ENCODE data around the gene SIT1.

SIT1 gene

DNA sequence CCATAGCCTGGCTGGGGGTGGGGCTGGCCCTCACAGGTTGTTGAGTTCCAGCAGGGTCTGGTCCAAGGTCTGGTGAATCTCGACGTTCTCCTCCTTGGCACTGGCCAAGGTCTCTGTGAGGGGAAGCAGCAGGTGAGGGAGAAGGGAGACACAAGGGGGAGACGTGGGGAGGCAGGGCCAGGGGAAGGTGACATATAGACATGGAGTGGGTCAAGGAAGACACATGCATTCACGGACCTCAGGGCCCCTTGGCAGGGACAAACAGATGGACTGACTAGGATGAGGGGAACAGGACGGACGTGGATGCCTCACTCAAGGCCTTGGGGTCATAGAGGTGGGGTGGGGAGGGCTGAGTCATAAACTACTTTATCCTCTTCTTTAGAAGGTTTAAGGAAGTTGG lies 31.3 kb upstream of the SIT1 start:
- no peak for DNase-seq

DNA sequence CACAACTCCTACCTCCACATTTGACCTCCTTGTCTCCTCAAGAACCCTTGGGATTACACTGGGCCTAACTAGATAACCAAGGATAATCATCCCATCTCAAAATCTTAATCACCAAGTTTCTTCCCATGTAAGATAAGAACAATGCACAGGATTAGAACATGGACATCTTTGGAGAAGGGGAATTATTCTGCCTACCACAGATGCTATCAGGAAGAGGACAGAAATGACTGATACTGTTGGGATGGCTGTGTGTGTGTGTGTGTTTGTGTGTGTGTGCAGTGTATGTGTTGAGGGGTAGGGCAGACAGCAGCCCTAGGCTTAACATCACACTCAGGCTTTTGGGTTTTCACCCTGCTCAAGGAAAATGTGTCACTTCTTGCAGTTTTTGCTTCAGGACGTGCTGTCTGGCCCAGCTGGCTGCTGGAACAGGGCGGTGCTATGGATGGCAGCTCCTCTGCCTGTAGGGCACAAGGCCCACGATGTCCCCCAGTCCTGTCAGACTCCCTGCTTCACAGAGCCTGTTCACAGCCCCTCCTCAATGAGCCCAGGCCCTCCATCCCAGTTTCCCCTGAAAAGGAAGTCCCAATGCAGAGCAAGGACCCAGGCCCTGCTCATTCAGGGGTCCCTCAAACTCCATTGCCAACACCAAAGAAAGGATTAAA lies 30.7 kb upstream of the SIT1 start:
- no peak for DNase-seq

DNA sequence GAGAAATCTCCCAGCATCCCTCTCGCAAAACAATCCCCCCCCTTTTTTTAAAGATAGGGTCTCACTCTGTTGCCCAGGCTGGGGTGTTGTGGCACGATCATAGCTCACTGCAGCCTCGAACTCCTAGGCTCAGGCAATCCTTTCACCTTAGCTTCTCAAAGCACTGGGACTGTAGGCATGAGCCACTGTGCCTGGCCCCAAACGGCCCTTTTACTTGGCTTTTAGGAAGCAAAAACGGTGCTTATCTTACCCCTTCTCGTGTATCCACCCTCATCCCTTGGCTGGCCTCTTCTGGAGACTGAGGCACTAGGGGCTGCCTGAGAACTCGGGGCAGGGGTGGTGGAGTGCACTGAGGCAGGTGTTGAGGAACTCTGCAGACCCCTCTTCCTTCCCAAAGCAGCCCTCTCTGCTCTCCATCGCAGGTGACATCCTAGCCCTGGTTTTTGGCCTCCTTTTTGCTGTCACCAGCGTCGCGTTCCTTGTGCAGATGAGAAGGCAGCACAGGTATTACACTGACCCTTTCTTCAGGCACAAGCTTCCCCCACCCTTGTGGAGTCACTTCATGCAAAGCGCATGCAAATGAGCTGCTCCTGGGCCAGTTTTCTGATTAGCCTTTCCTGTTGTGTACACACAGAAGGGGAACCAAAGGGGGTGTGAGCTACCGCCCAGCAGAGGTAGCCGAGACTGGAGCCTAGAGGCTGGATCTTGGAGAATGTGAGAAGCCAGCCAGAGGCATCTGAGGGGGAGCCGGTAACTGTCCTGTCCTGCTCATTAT lies 29.8 kb upstream of the SIT1 start:
- no peak for DNase-seq

DNA sequence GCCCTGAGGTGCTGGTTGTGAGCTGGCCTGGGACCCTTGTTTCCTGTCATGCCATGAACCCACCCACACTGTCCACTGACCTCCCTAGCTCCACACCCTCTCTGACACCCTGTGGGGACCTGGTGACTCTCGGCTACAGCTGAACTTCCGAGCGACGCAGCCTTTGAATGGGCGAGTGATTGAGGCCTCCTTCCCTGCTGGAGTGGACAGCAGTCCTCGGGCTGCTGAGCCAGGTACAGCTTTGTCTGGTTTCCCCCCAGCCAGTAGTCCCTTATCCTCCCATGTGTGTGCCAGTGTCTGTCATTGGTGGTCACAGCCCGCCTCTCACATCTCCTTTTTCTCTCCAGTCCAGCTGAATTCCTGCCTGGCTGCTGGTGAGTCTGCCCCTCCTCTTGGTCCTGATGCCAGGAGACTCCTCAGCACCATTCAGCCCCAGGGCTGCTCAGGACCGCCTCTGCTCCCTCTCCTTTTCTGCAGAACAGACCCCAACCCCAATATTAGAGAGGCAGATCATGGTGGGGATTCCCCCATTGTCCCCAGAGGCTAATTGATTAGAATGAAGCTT lies 29.1 kb upstream of the SIT1 start:
- no peak for DNase-seq

DNA sequence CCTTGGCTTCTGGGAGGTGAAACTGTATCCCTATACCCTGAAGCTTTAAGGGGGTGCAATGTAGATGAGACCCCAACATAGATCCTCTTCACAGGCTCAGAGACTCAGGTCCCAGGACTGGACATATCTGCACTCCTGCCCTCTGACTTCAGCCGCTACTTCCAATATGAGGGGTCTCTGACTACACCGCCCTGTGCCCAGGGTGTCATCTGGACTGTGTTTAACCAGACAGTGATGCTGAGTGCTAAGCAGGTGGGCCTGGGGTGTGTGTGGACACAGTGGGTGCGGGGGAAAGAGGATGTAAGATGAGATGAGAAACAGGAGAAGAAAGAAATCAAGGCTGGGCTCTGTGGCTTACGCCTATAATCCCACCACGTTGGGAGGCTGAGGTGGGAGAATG lies 28.4 kb upstream of the SIT1 start:
- no peak for DNase-seq

DNA sequence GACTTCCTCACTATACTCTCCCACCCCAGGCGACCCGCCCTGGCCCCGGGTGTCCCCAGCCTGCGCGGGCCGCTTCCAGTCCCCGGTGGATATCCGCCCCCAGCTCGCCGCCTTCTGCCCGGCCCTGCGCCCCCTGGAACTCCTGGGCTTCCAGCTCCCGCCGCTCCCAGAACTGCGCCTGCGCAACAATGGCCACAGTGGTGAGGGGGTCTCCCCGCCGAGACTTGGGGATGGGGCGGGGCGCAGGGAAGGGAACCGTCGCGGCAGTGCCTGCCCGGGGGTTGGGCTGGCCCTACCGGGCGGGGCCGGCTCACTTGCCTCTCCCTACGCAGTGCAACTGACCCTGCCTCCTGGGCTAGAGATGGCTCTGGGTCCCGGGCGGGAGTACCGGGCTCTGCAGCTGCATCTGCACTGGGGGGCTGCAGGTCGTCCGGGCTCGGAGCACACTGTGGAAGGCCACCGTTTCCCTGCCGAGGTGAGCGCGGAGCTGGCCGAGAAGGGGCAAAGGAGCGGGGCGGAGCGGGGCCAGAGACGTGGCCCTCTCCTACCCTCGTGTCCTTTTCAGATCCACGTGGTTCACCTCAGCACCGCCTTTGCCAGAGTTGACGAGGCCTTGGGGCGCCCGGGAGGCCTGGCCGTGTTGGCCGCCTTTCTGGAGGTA lies 25.1 kb upstream of the SIT1 start:
- DNase-seq, result no peak

DNA sequence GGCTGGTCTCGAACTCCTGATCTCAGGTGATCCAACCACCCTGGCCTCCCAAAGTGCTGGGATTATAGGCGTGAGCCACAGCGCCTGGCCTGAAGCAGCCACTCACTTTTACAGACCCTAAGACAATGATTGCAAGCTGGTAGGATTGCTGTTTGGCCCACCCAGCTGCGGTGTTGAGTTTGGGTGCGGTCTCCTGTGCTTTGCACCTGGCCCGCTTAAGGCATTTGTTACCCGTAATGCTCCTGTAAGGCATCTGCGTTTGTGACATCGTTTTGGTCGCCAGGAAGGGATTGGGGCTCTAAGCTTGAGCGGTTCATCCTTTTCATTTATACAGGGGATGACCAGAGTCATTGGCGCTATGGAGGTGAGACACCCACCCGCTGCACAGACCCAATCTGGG lies 24.5 kb upstream of the SIT1 start:
- DNase-seq, result no peak

DNA sequence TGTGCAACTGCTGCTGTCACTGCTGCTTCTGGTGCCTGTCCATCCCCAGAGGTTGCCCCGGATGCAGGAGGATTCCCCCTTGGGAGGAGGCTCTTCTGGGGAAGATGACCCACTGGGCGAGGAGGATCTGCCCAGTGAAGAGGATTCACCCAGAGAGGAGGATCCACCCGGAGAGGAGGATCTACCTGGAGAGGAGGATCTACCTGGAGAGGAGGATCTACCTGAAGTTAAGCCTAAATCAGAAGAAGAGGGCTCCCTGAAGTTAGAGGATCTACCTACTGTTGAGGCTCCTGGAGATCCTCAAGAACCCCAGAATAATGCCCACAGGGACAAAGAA lies 23.3 kb upstream of the SIT1 start:
- DNase-seq, result no peak

DNA sequence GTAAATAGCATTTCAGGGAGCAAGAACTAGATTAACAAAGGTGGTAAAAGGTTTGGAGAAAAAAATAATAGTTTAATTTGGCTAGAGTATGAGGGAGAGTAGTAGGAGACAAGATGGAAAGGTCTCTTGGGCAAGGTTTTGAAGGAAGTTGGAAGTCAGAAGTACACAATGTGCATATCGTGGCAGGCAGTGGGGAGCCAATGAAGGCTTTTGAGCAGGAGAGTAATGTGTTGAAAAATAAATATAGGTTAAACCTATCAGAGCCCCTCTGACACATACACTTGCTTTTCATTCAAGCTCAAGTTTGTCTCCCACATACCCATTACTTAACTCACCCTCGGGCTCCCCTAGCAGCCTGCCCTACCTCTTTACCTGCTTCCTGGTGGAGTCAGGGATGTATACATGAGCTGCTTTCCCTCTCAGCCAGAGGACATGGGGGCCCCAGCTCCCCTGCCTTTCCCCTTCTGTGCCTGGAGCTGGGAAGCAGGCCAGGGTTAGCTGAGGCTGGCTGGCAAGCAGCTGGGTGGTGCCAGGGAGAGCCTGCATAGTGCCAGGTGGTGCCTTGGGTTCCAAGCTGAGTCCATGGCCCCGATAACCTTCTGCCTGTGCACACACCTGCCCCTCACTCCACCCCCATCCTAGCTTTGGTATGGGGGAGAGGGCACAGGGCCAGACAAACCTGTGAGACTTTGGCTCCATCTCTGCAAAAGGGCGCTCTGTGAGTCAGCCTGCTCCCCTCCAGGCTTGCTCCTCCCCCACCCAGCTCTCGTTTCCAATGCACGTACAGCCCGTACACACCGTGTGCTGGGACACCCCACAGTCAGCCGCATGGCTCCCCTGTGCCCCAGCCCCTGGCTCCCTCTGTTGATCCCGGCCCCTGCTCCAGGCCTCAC lies 22.6 kb upstream of the SIT1 start, which contains the start of gene CA9:
CA9 (plus strand) TSS at position 797 of the 893 bp plus-strand sequence; CDS start at position 829, 32 bp downstream.
- no peak for DNase-seq

DNA sequence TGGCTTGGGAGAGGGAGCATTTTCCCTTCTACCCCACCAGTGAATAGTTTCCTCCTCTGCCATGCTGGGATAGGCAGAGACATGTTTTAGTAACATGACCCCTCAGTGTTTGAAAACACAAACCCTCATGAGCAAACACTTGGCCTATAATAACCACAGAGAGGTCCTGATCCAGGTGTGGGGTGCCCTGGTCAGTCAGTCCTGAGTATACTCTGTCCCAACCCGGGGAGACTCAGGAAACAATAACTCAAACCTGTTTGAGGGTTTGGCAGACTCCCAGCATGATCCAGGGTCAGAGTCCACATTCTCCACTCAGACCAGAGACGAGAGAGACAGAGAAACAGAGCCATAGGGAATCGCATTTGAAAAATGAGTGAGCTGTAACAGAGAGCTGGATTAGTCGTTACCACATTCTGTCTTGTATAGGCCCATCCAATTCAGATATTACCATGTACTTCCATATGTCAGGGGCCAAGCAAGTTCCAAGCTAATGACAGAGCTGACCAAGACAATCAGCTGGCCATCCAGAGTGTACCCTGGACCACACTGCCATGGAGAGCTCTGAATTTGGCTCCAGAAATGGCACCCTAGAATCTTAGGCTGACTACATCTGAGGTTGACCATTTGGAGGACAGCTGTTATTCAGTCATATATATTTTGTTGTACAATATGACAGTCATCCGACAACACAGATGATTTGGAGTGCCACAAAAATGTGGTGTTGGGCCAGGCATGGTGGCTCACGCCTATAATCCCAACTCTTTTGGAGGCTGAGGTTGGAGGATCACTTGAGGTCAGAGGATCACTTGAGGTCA lies 18.8 kb upstream of the SIT1 start:
- DNase-seq, result no peak

DNA sequence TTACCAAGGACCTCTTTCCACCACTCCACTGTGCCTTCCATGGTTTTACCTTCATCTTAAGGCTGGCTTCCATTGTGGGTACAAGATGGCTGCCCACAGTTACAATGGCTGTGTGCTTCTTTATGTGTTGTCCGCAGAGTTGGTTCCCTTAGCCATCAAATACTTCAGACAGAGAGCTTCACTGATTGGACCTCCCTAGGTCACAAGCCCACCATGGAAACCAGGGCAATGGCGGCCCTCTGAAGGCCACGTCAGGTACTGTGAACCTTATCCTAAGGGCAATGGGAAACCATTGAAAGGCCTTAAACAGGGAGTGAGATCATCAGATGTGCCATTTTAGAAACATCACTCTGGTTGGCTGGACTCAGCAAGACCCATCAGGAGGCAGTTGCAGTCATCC lies 17.2 kb upstream of the SIT1 start:
- DNase-seq, result no peak

DNA sequence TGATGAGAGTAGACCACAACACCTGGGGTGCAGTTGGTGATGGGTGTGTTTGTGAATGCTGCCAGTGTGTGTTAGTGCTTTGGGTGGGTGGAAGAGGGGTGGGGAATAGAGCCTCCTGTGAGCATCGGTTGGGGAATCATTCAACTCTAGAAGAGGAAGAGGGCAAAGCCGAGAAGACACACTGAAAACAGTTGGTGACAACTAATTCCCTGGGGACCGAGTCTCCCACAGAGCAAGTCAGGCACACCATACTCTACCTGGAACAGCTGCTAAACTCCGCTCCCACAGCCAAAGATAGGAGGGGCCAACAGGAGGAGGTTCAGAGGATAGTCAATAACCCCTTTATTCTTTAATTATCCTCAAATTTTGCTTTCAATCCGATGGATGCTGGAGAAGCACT lies 15.8 kb upstream of the SIT1 start:
- no peak for DNase-seq

DNA sequence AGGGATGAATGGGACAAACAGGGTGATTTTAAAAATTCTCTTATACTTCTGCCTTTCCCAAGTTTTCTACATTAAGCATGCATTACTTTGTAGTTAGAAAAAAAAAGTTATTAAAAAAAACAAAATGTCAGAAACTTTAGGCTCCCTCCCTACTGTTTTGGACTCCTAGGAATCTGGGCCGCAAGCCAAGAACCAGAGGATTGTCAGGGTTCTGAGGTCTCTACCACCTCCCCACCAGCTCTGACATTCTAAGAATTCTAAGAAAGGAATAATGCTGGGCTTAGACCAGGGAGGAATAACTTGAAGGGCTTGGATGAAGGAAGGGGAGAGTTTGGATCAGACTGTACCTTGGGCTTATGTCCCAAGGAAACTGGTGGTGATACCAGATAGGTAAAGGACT lies 15.3 kb upstream of the SIT1 start:
- no peak for DNase-seq

DNA sequence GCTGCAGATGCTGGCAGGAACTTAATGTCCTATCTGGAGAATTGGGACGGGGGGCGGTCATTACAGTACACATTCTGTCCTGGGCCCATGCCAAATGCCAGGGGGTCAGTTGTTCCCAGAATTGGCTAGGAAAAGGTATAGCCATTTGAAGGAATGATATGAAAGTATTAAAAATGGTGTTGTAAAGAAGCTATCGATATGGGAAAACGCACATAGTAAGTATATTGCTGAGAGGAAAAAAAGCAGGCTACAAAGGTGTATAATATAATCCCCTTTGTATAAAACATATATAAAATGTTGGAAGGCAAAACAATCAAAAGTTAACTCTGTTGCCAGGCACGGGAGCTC lies 14.7 kb upstream of the SIT1 start:
- DNase-seq, result no peak

DNA sequence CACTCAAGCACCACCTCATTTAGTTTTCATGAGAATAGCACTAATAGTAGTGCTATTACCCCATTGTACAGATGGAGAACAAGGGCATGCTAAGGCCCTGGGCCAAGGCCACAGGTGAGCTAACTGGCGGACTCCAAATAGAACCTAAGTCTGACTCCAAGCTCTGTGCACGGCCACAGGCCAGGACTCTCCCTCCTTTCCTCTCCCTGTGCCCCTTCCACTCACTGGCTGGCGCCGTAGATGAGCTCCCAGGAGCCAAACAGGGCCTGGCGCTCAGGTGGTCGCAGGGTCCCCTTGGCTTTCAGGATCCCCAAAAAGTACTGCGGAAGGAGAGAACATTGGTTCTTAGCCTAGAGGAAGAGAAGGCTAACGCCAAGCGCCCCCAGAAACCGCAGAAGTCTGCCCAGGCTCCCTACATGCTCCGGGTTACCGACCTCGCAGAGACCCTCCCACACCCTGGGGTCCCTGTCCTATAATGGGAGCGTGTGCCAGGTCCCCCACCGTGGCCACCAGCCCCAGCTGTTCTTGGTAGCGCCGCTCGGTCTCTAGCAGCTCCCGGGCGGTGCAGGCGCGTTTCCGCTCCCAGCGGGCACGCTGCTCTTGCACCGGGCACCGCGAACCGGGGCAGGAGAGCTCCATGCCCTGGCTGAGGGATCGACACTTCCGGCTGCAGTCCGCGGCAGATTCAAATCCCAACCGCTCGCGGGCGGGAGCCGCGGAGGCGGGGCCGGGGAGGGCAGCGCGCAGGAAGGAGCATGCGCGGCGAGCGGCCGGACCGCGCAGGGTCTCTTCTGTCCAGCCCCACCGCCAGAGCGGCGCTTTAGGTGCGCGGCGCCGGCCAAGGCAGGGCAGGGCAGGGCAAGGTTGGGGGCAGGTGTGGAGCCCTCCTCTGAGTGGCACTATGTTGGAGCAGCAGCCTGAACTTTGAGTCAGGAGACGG lies 14.1 kb upstream of the SIT1 start, which contains the start of gene ARHGEF39:
ARHGEF39 (minus strand) TSS at position 665 of the 940 bp plus-strand sequence; CDS start at position 639, 26 bp downstream.
- DNase-seq, result peak; percentile 66 to 81

DNA sequence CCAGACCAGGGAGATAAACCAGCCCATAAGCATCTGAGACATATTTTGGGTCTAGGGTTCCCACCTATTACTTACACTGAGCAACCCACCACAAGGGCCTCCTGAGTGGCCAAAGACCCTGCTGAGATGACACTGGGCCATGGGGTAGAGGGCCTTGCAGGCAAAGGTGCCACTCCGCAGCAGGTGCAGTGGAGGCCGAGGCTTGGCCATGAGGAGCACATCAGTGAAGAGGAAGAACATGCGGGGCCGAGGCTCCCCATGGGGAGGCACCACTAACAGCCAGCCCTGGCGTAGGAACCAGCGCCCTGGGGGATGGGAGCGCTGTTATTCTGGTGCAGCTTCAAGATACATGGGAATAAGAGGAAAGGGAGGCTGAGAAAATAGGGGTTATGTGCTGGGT lies 11.7 kb upstream of the SIT1 start:
- no peak for DNase-seq

DNA sequence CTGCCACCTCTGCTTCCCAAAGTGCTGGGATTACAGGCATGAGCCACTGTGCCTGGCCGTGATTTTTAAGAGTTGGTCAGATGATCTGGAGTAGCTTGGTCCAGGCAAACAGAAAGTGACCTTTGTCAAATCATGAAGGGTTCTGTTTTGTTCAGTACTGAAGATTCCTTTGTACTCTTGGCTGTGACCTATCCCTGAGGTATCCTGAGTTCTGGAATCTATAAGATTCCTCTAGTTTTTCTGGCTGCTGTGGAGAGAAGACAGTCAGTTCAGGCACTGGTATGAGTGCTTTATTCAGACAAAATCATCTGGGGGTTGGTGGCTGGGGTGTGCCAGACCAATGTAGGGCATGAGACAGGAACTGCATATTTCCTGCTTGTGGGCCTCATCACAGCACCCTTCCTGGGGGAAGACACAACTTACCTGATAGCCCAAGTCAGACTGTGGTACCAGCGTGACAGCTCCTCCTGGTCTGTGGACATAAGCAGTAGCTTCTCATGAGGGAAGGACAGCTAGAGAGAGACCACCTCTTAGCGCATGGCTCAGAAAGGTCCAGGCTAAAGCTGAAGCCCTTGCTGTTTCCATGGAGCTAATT lies 11.1 kb upstream of the SIT1 start:
- no peak for DNase-seq

DNA sequence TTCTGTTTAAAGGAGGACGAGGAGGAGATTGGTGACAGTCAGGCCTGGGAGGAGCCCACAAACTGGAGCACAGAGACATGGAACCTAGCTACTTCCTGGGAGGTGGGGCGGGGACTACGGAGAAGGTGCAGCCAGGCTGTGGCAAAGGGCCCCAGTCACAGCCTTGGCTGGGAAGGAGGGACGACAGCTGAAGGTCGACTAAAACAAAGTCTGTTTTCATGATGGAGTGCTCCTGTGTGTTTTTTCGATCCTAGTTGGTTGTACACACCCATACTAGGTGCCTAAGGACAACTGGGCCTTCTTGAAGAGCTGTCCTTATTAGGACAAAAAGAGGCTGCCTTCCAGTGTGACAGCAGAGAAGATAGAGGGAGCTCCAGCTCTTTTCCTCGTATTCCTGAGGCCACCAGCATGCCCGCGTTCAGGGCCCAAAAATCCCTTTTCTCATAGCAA lies 10.3 kb upstream of the SIT1 start:
- no peak for DNase-seq

DNA sequence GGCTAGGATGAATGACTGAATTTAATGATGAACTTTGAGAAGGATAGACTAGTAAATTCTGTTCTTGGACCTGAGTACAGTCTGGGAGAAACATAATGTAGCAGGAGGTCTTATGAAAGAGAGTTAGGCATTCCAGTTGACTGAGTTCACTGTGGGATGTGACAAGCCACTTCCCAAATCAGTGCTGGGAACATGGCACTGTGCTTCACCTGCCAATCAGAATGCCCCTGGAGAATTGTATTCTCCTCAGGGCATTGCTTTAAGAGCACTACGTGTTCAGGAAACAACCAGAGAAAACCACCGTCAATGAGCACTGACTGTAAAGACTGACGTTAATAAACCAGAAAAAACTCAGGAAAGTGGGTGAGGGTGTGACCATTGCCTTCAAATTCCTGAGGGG lies 8.6 kb upstream of the SIT1 start:
- DNase-seq, result no peak

DNA sequence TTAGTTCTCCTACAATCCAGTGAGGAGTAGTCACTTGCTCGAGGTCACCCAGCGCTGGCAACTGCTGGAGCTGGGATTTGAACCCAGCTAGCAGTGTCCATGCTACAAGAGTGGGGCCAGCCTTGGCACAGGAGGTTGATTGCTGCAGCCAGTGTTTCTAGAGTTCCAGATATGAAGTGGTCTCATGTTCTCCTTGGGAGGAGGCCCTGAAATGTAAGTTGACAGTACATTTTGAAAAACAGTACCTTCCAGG lies 8.2 kb upstream of the SIT1 start:
- peak in 1 of 2 experiments; percentile 51 for DNase-seq

Data from AML-193 (cell line).